EL (cell line): Measurements from ENCODE around the gene FAM149A.

Source experiments
- DNase-seq: peaks from one replicate; pipeline ENCODE4 v3.0.0-alpha.2; 2016

Gene FAM149A

GRCh38 chr4:186104114-186104889 is at the start of gene FAM149A:
FAM149A (plus strand) TSS chr4:186104704.
- no peak for DNase-seq

DNA sequence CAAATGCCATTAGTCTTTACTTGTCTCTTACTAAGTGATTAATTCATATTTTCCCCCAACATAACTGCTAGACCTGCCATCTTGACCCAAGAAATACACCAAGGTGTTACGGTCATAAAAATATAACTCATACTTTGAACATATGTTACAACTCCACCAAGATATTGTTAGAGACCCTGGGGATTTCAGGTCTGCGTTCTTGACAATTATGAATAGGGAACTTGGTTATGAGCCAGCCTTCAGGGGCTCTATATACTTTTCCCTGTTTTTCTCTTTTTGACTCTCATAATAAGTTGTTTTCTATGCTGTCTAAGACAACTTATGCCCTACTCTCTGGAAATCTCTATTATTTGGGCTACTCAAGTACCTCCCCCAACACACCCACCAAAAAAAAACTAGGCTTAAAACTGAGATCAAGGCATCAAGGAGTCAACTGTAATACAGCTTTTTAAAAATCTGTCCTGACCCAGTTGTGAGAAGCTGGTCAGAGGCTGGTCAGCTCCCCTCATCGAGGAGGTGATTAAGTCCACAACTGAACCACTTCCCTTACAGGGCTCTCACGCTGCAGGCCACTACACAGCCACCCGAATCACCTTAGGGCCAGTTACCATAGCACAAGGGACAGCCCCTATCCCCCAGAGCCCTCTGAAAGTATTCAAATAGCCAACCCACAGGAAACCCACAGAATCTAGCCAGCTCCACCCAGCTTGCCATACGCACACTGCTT is 46.1 kb upstream of the FAM149A start:
- no peak for DNase-seq

- DNase-seq = no peak
Measured at GRCh38 chr4:186058980-186059316, 45.6 kb upstream of the FAM149A start.

DNA sequence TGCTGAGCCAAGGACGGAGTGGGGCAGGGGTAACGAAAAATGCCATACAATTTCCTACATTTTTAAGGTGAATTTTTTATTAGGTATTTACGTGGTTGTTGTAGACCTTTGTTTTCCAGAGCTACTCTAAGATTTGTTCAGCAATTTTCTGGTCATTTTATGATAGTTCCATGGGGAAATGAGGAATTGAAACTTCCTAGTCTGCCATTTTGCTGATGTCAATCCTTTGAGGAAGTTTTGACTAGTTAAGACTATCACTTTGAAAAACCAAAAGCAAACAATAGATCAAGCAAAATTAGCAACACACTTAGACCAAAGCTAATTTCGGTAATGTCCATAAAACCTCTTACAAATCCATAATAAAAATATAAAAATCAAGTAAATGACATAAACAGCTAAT is 42.6 kb upstream of the FAM149A start:
- DNase-seq = no peak

DNA sequence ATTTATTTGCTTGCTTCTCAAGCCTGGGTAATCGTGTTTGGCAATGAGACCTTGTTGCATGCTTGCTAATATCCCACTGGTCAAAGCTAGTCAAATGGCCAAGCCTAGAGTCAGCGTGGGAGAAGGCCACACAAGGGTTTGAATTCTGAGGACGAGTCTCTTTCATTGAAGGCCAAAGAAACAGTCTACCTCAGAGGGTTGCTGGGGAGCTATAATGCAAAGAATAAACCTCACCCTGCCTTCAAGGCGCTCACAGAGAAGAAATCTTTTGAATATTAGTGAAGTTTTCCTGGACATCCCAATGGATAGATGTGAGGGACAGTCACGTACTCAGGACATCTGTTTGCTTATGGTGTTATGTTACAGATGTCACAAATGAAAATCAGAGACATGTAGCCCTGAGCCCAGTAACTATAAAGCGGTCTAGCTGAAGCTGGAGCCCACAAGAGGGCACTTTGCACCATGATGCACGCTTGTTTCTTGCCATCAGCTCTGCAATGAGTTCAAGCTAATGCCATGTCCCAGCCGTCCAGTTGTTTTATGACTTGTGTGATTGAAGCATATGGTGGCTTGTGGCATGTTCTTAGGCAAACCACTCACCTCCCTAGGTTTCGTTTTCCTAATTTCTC is 36.6 kb upstream of the FAM149A start:
- DNase-seq = peak; percentile 57

GRCh38 chr4:186068581-186069348 is 35.7 kb upstream of the FAM149A start, which contains the start of gene TLR3:
TLR3 (plus strand) TSS chr4:186069156; CDS start chr4:186076620, 7,464 bp downstream.
- DNase-seq = peak; percentile 40

DNA sequence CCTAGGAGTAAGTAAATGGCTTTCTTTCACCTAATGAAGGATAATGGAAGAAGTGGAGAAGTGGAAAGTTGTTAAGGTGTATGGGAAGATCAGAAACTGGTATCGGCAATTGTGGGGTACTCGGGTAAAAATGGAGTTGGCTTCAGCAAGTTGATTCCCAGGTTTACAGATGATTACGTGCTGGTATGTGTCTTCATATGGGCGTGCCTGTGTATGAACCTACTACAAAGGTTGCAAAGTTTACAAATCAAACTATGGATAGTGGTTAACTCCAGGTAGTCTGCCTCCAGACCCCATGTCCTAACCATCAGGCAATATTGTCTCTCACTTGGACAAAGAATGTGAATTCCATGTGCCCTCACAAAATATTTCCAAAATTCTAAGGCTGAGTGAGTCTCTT is 34.8 kb upstream of the FAM149A start:
- DNase-seq = no peak

DNA sequence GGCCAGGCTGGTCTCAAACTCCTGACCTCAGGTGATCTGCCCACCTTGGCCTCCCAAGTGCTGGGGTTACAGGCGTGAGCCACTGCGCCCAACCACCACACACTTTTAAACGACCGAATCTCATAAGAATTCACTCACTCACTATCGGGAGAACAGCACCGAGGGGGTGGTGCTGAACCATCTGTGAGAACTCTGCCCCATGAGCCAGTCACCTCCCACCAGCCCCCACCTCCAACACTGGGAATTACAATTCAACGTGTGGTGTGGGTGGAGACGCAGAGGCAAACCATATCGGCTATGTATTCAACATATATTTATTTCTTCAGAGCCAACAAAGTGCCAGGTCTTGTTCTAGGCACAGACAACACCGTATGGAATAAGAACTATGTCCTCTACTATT is 32.0 kb upstream of the FAM149A start:
- DNase-seq = no peak

GRCh38 chr4:186074189-186074588 is 30.3 kb upstream of the FAM149A start:
- DNase-seq = no peak

DNA sequence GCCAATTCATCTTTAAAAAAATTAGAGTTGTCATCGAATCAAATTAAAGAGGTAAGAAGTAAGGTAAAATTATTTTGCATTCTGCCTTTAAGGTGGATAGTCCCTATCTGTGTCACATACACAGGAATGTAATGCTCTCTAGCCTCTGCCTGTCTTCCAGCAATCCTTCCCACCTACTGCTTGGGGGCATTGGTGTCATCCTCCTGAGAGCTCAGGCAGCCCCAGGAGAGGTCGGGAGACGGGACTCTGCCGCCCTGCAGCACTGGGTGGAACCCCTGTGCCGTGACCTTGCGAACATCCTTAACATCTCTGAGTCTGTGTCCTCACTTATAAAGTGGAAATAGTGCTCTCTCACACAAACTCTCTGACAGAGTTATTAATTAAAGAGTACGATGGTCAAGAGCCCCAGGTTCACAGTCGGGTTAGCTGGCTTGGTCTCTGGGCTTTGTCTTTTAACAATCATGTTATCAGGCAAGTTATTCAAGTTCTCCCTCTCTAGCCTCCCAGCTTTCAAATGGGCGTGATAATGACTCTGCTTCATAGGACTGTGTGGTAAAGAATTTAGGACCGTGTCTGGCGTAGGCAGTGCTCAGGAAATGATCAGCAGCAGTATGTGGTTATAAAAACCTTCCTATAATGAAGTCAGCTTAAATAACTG is 25.4 kb upstream of the FAM149A start:
- DNase-seq = no peak

GRCh38 chr4:186079694-186080093 is 24.8 kb upstream of the FAM149A start:
- DNase-seq = no peak

DNA sequence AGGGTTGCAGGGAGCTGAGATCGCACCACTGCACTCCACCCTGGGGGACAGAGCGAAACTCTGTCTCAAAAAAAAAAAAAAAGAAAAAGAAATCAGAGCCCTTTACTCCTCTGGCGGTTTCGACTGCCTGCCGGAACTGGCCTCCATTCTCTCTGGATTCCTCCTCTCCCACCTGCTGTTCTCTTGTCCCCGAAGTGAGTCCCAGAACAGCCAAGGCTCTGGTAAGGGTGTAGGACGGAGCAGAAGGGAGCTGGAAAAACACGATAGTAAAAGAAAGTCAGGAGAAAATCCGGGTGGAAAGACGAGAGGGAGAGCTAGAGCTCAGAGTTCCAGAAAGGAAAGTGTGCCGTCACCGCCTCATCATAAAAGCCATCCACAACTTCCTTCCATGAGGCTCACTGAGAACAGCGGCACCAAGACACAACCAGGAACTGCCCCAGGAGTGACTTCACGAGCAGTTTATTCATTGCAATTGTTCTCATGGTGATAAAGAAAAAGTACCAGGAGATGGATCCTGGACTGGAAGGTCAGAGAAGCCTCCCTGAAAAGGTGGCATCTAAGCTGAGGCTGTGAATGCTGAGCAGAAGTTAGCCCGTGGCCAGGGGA is 23.2 kb upstream of the FAM149A start:
- DNase-seq = no peak

DNA sequence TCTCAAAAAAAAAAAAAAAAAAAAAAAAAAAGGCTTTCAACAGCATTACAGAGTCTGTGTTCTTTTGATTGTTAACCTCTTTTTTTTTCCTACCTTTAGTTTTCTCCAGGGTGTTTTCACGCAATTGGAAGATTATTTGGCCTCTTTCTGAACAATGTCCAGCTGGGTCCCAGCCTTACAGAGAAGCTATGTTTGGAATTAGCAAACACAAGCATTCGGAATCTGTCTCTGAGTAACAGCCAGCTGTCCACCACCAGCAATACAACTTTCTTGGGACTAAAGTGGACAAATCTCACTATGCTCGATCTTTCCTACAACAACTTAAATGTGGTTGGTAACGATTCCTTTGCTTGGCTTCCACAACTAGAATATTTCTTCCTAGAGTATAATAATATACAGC is 22.3 kb upstream of the FAM149A start:
- DNase-seq = no peak

GRCh38 chr4:186088523-186088922 is 16.0 kb upstream of the FAM149A start:
- no peak for DNase-seq

GRCh38 chr4:186092296-186092695 is 12.2 kb upstream of the FAM149A start:
- DNase-seq = no peak

- DNase-seq = no peak
Measured at GRCh38 chr4:186095406-186095805, 9.1 kb upstream of the FAM149A start.

DNA sequence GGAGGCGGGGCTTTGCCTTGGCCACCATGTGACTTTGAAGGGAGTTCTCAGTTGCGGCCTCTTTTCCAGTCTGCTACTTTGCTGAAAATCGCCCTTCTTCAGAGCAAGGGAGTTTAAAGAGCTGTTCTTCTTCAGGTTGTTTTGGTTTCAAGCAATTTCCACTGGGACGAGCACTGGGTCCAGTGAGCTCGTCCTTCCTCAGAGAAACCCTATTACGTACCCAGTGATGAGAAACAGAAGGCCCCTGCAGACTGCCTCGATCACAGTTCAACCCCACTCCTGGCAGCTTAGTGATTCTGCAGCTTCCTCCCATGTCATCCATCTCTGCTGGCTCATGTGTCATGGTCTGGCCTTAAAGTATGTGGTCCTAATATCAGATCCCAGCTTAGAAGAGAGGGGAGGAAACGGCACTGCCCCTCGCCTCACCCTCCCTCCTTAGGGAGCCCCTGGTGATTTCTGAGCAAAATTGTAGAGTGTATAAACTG is 7.8 kb upstream of the FAM149A start:
- no peak for DNase-seq

DNA sequence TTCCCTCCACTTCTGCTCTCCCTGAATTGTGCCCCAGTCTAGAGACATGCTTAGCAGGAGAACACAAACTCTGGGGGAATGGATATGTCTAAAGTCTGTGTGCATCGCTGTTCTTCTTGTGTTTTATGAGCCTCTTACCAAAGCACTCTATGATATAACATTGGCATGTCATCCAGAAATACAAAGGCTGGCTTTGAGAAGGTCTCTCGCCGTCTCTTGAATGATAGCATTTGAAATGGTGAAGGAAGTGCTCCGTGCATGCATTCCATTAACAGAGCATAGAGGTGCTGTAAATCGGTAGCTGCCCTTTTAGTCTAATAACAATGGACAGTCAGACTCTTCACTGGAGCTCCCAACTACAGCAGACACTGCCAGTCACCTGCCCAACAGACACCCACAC is 7.1 kb upstream of the FAM149A start:
- DNase-seq = no peak

GRCh38 chr4:186102931-186103330 is 1.6 kb upstream of the FAM149A start:
- no peak for DNase-seq

GRCh38 chr4:186104890-186105646 is 564 bp downstream of the FAM149A start:
- DNase-seq = peak; percentile 2

DNA sequence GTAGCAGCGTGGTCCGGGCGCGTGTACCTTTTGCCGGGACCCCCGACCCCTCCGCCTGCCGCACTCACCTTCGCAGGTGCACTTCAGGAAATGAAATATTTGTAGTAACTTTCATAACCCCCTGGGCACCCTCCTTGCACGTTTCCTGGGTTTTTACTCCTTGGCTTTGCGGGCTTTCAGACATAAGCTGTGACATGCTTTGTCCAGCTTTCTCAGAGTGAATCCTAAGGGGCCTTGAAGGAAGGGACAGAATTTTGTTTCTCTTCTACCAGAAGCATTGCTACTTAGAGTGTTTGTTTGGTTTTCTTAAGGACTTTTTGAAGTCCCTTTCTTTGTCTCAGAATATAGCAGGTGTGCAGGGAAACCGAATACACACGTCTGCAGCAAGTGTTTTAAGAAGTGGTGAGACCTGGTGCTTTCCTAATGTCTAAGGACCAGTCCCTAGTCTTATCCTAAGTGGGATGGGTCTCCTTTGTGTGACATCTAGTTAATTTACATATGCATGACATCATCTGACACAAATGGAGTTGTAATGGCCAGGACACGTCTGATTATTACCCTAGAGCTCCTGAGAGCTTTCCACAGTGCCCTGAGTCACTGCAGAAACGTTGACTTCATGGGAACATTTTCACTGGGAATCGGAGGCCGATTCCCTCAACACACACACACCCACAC is 1.3 kb downstream of the FAM149A start:
- no peak for DNase-seq
